Activated CD8-positive, alpha-beta memory T cell treated with anti-CD3 and anti-CD28 coated beads, Interleukin-2, amount 10 ng/mL, durations not matched to agents 7 days and 5 days (primary cell): ENCODE measurements around the gene LDB2. TPM values are rescaled to one million over a fixed set of nuclear protein-coding genes. Genes with fewer than 3 reads are reported as not detected.

Experiments
- ATAC-seq: fragments of 150-1000 bp; cut with Tn5 transposase; one replicate; pipeline ENCODE4 v1.10.0; 2021; ENCODE audit warnings: moderate library complexity
- CTCF ChIA-PET: fragments of 350-600 bp; sonication (Branson Sonifier 250); formaldehyde crosslinking; loops from one replicate; lab custom pipeline; 2021; ENCODE audit warnings: antibody characterized with exemption; lab: Charles Lee
- DNase-seq: peaks from one replicate; pipeline ENCODE4 v3.0.0-alpha.2; 2020
- H3K27ac Mint-ChIP-seq: one replicate; pipeline ENCODE4 v1.8.0; 2021; ENCODE audit warnings: mild to moderate bottlenecking, mixed read lengths
- H3K27me3 Mint-ChIP-seq: one replicate; pipeline ENCODE4 v1.8.0; 2021; ENCODE audit warnings: mixed read lengths
- H3K36me3 Mint-ChIP-seq: one replicate; pipeline ENCODE4 v1.8.0; 2021; ENCODE audit warnings: mild to moderate bottlenecking, mixed read lengths
- H3K4me1 Mint-ChIP-seq: one replicate; pipeline ENCODE4 v1.8.0; 2021; ENCODE audit warnings: mixed read lengths
- H3K4me3 Mint-ChIP-seq: one replicate; pipeline ENCODE4 v1.8.0; 2021; ENCODE audit warnings: mild to moderate bottlenecking, moderate library complexity, mixed read lengths
- H3K9me3 Mint-ChIP-seq: one replicate; pipeline ENCODE4 v1.8.0; 2022; ENCODE audit warnings: low read depth, mixed read lengths
- total RNA-seq, 2 experiments: library from RNA; stranded (reverse); gene quantifications; one replicate each; pipeline ENCODE4 v1.2.3, GENCODE V29; 2021

LDB2 gene
- total RNA-seq, 2 experiments from 2014 or later = not detected

DNA sequence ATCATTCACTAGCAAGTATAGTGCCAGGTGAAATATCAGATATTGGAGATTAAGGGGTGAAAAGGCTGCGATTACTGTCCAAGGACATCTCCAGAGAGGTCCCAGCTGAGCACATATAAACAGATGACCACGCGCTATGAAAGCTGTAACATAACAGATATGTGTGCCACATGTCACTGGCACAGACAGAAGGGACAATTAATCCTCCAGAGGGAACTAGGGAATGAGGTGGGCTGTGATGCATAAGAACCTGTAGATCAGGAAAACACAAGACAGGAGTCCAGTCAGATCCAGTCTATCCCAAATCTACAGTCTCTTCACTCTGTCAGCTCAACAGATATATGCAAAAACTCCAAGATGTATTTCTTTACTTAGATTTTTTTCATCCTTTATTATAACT is 157.2 kb downstream of the LDB2 start:
- H3K27ac Mint-ChIP-seq = no peak overlapping the region
- ATAC-seq = no peak
- CTCF ChIA-PET = interaction anchor here (1.0 kb wide), 1 partner anchor 29 kb away, joined by 3 read pairs; no protein-coding TSS in a partner anchor
- DNase-seq = no peak
- no peaks in the 10 kb centered on the region for H3K4me1 Mint-ChIP-seq
- no peaks in the 10 kb centered on the region for H3K9me3 Mint-ChIP-seq
- no peaks in the 10 kb centered on the region for H3K36me3 Mint-ChIP-seq
- H3K4me3 Mint-ChIP-seq = no peak overlapping the region
- H3K27me3 Mint-ChIP-seq = no peaks in the 10 kb centered on the region

DNA sequence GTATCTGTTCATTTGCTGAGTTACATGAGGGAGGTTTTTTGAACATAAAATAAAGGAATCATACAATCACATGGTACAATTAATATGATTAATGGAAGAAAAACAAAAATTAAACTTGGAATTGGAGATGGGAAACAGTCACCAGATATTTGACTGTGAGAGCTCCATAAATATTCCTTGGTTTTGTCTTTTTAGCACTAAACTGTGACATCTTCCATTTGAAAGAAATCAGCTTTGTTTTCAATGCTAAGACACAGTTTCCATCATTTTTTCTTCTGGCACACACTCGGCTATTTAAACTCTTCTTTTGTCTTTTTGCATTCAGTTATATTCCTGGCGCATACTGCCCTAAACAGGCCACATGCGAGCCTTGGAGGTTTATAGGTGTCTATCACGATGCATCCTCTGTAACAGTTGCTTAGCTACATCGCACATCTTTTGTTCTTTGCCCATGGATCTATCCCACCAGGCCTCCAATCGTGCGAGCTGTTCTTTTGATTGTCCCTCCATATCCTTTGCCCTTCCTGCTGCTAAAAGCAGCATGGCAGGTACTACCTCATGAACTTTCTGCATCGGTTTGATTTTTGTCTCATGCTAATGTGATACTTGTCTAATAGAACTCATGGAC is 158.3 kb downstream of the LDB2 start:
- H3K27ac Mint-ChIP-seq = no peak overlapping the region
- DNase-seq (no peak), ATAC-seq (no peak)
- no peak overlapping the region for H3K4me3 Mint-ChIP-seq
- no peaks in the 10 kb centered on the region for H3K4me1 Mint-ChIP-seq
- no peaks in the 10 kb centered on the region for H3K36me3 Mint-ChIP-seq
- H3K9me3 Mint-ChIP-seq = no peaks in the 10 kb centered on the region
- no peaks in the 10 kb centered on the region for H3K27me3 Mint-ChIP-seq
- CTCF ChIA-PET = no interaction called here

DNA sequence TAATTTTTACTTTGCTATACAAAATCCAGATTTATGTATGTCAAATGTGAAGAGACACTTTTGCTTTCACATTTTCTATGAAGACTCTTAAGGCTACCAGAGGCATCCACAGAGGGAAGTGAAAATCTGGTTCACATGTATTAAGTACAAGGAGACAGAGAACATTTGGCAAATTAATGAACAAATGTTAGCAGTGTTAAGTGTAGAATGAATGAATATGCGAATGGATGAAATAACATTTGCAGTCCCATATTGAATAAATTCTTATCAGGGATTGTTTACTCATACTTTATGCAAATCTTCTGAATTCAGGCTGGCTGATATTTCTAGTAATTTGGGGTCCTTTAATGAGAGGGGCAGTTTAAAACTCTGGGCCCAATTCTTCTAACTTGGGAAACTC is 159.9 kb downstream of the LDB2 start:
- Mint-ChIP-seq H3K4me1 (no peaks in the 10 kb centered on the region), H3K4me3 (no peak overlapping the region), H3K27ac (no peak overlapping the region), H3K36me3 (no peaks in the 10 kb centered on the region), H3K9me3 (no peaks in the 10 kb centered on the region), H3K27me3 (no peaks in the 10 kb centered on the region)
- DNase-seq (no peak), ATAC-seq (no peak)
- CTCF ChIA-PET = no interaction called here

GRCh38 chr4:16733509-16733908 is 164.9 kb downstream of the LDB2 start:
- no peak for ATAC-seq
- CTCF ChIA-PET = no interaction called here
- DNase-seq = no peak
- H3K4me3 Mint-ChIP-seq = no peak overlapping the region
- no peaks in the 10 kb centered on the region for H3K4me1 Mint-ChIP-seq
- no peak overlapping the region for H3K27ac Mint-ChIP-seq
- no peaks in the 10 kb centered on the region for H3K9me3 Mint-ChIP-seq
- no peaks in the 10 kb centered on the region for H3K36me3 Mint-ChIP-seq
- H3K27me3 Mint-ChIP-seq = no peaks in the 10 kb centered on the region

DNA sequence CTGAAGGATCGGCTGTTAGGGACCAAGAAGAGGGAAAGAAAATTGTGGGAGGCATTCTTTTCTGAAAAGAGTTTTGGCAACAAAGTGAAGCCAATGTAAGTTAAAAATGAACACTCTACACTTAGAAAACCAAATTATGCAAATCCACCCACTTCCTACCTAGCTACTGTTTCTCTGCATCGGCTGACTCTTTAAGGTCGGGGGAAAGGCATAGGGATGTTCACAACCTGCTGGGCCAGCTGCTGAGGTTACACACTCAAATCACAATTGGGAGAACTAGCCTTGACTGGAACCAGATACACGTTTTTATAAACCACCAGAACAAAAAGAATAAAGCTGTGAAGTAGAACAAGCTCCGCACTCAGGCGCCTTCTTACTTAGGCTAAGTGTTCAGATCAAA is 165.7 kb downstream of the LDB2 start:
- no peak for DNase-seq
- ATAC-seq = no peak
- CTCF ChIA-PET = no interaction called here
- H3K4me3 Mint-ChIP-seq = no peak overlapping the region
- H3K36me3 Mint-ChIP-seq = no peaks in the 10 kb centered on the region
- H3K4me1 Mint-ChIP-seq = no peaks in the 10 kb centered on the region
- H3K9me3 Mint-ChIP-seq = no peaks in the 10 kb centered on the region
- H3K27me3 Mint-ChIP-seq = no peaks in the 10 kb centered on the region
- H3K27ac Mint-ChIP-seq = no peak overlapping the region

- H3K27me3 Mint-ChIP-seq = no peaks in the 10 kb centered on the region
- no peak overlapping the region for H3K4me3 Mint-ChIP-seq
- H3K27ac Mint-ChIP-seq = no peak overlapping the region
- ATAC-seq (no peak), DNase-seq (no peak)
- H3K4me1 Mint-ChIP-seq = no peaks in the 10 kb centered on the region
- no peaks in the 10 kb centered on the region for H3K36me3 Mint-ChIP-seq
- no peaks in the 10 kb centered on the region for H3K9me3 Mint-ChIP-seq
- CTCF ChIA-PET = no interaction called here
These were observed 166.6 kb downstream of the LDB2 start for GRCh38 chr4:16731776-16732380.

GRCh38 chr4:16730522-16731205 is 167.8 kb downstream of the LDB2 start:
- no peak for DNase-seq
- no peak overlapping the region for H3K4me3 Mint-ChIP-seq
- H3K27me3 Mint-ChIP-seq = no peaks in the 10 kb centered on the region
- no peaks in the 10 kb centered on the region for H3K9me3 Mint-ChIP-seq
- no peak for ATAC-seq
- no peak overlapping the region for H3K27ac Mint-ChIP-seq
- no peaks in the 10 kb centered on the region for H3K4me1 Mint-ChIP-seq
- CTCF ChIA-PET = no interaction called here
- no peaks in the 10 kb centered on the region for H3K36me3 Mint-ChIP-seq

- Mint-ChIP-seq H3K27me3 (no peaks in the 10 kb centered on the region), H3K4me1 (no peaks in the 10 kb centered on the region), H3K4me3 (no peak overlapping the region), H3K9me3 (no peaks in the 10 kb centered on the region), H3K36me3 (no peaks in the 10 kb centered on the region), H3K27ac (no peak overlapping the region)
- ATAC-seq (no peak), DNase-seq (no peak)
- CTCF ChIA-PET = no interaction called here
These were observed 169.1 kb downstream of the LDB2 start for GRCh38 chr4:16729336-16729735.

- no peak overlapping the region for H3K27ac Mint-ChIP-seq
- no peaks in the 10 kb centered on the region for H3K27me3 Mint-ChIP-seq
- CTCF ChIA-PET = no interaction called here
- H3K4me1 Mint-ChIP-seq = no peaks in the 10 kb centered on the region
- DNase-seq (no peak), ATAC-seq (no peak)
- H3K36me3 Mint-ChIP-seq = no peaks in the 10 kb centered on the region
- H3K9me3 Mint-ChIP-seq = no peaks in the 10 kb centered on the region
- H3K4me3 Mint-ChIP-seq = no peak overlapping the region
These were observed 169.6 kb downstream of the LDB2 start for GRCh38 chr4:16728849-16729248.

DNA sequence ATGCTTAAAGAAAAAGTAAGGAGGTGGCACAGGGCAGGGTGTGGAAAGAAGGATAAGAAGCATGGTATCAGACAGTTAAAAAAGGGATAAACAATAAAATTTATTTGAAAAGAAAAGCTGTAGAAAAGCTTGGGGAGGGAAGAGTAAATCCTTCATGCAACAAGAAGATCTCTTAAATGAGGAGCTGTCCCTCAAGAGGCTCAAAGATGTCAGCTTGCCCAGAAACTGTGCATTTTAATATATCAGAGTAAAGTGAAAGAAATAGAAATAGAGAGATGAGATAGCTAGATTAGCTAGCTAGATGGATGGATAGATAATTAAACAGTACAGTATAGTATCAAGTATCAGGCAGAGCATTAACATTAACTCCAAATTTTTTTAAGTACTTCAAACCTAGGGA is 170.3 kb downstream of the LDB2 start:
- no peaks in the 10 kb centered on the region for H3K36me3 Mint-ChIP-seq

DNA sequence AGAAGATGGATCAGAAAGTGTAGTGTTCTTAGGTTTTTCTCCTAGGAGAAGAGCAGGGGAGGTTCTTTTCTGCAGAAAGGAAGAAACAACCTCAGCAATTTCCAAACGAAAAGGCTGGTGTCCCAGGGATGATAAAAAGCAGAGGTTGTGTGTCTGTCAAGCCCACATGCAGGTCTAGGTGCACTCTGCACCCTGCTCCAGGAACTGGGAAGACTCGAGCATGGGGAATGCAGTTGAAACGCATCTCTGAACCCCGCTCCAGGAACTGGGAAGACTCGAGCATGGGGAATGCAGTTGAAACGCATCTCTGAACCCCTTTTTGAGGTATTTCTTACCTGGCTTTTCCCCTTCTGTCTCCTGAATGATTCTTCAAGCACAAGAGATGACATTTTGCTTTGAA is 171.2 kb downstream of the LDB2 start:
- H3K27me3 Mint-ChIP-seq = no peaks in the 10 kb centered on the region
- DNase-seq = no peak
- no peaks in the 10 kb centered on the region for H3K36me3 Mint-ChIP-seq
- CTCF ChIA-PET = no interaction called here
- no peaks in the 10 kb centered on the region for H3K9me3 Mint-ChIP-seq
- no peak overlapping the region for H3K4me3 Mint-ChIP-seq
- no peak for ATAC-seq
- H3K27ac Mint-ChIP-seq = no peak overlapping the region
- H3K4me1 Mint-ChIP-seq = no peaks in the 10 kb centered on the region

More for the DNA sequence above, 170.3 kb downstream of the LDB2 start:
- DNase-seq (no peak), ATAC-seq (no peak)
- no peaks in the 10 kb centered on the region for H3K4me1 Mint-ChIP-seq
- no peaks in the 10 kb centered on the region for H3K9me3 Mint-ChIP-seq
- H3K27ac Mint-ChIP-seq = no peak overlapping the region
- CTCF ChIA-PET = no interaction called here
- H3K4me3 Mint-ChIP-seq = no peak overlapping the region
- no peaks in the 10 kb centered on the region for H3K27me3 Mint-ChIP-seq

- CTCF ChIA-PET = no interaction called here
- H3K27ac Mint-ChIP-seq = no peak overlapping the region
- ATAC-seq = no peak
These were observed 171.9 kb downstream of the LDB2 start for GRCh38 chr4:16726368-16727050.

DNA sequence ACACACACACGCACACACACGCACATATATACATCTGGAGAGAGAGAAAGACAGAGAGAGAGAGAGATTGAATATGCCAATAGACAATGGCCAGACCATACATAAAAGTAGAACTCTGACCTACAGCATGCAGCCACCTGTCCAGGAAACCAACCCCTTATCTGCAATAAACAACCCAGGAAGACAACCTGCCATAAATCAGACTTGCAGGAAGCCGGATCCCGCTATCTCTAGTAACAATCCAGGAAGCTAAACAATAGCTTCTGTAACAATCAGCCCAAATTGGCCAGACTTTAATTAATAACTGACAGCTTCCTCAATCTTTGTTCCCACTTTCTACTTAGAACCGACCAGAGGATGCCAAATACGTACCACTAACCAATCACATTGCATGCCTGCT is 173.2 kb downstream of the LDB2 start:
- Mint-ChIP-seq H3K4me1 (no peaks in the 10 kb centered on the region), H3K27me3 (no peaks in the 10 kb centered on the region), H3K9me3 (no peaks in the 10 kb centered on the region), H3K4me3 (no peak overlapping the region), H3K36me3 (no peaks in the 10 kb centered on the region), H3K27ac (no peak overlapping the region)
- CTCF ChIA-PET = no interaction called here
- DNase-seq = no peak
- no peak for ATAC-seq

More at GRCh38 chr4:16726368-16727050, 171.9 kb downstream of the LDB2 start:
- H3K4me1 Mint-ChIP-seq = no peaks in the 10 kb centered on the region
- H3K27me3 Mint-ChIP-seq = no peaks in the 10 kb centered on the region
- H3K9me3 Mint-ChIP-seq = no peaks in the 10 kb centered on the region
- DNase-seq = no peak
- H3K4me3 Mint-ChIP-seq = no peak overlapping the region
- no peaks in the 10 kb centered on the region for H3K36me3 Mint-ChIP-seq

GRCh38 chr4:16722416-16722815 is 176.0 kb downstream of the LDB2 start:
- Mint-ChIP-seq H3K4me1 (no peaks in the 10 kb centered on the region), H3K36me3 (no peaks in the 10 kb centered on the region), H3K4me3 (no peak overlapping the region), H3K27ac (no peak overlapping the region), H3K9me3 (no peaks in the 10 kb centered on the region), H3K27me3 (no peaks in the 10 kb centered on the region)
- ATAC-seq (no peak), DNase-seq (no peak)
- CTCF ChIA-PET = no interaction called here
